PC-3 (cell line): Measurements from ENCODE around the gene ERBB4. TPM values are rescaled to one million over a fixed set of nuclear protein-coding genes. Genes with fewer than 3 reads are reported as not detected.

ENCODE experiments used
- ATAC-seq: fragments of 200-7000 bp; cut with Tn5 transposase; 2 replicates; pipeline ENCODE4 v1.9.1; 2020; ENCODE audit warnings: mild to moderate bottlenecking, moderate library complexity
- BruUV-seq: library from RNA; stranded (reverse); fragments of 400-500 nt; replicated peaks from 2 replicates; lab custom pipeline; 2021; lab: Mats Ljungman, UMichigan
- CTCF ChIA-PET: fragments of 300-600 bp; sonication (Branson Sonifier 250); formaldehyde crosslinking; loops from one replicate; lab custom pipeline; 2022; ENCODE audit warnings: antibody characterized with exemption; lab: Charles Lee
- POLR2A ChIA-PET: fragments of 300-600 bp; sonication (Branson Sonifier 250); formaldehyde crosslinking; loops from one replicate; lab custom pipeline; 2022; ENCODE audit warnings: antibody characterized with exemption; ENCODE audit not compliant: unreplicated experiment; lab: Charles Lee
- DNase-seq: peaks from one replicate; pipeline ENCODE4 v3.0.0-alpha.2; 2015
- H2AFZ ChIP-seq: fragments of 300-600 bp; sonication (generic); 2 replicates; pipeline ENCODE4 v1.6.0; 2016; ENCODE audit warnings: antibody characterized with exemption, low read length
- H3F3A ChIP-seq: fragments of 300-600 bp; sonication (generic); one replicate; pipeline ENCODE4 v1.6.0; 2017; ENCODE audit warnings: antibody characterized with exemption, low read length, control low read depth, mild to moderate bottlenecking; ENCODE audit not compliant: unreplicated experiment
- H3K27ac ChIP-seq: fragments of 300-600 bp; sonication (generic); 2 replicates; pipeline ENCODE4 v1.5.1; 2016; ENCODE audit warnings: mild to moderate bottlenecking, low read length
- H3K27me3 ChIP-seq: fragments of 300-600 bp; sonication (generic); 2 replicates; pipeline ENCODE4 v1.6.1; 2016; ENCODE audit warnings: low read length, mixed read lengths
- H3K36me3 ChIP-seq: fragments of 300-600 bp; sonication (generic); 2 replicates; pipeline ENCODE4 v1.6.1; 2016; ENCODE audit warnings: low read depth, mixed run types, low read length, mixed read lengths
- H3K4me1 ChIP-seq: fragments of 300-600 bp; sonication (generic); 2 replicates; pipeline ENCODE4 v1.5.1; 2016; ENCODE audit warnings: low read length; ENCODE audit not compliant: insufficient read depth
- H3K4me2 ChIP-seq: fragments of 300-600 bp; sonication (generic); 2 replicates; pipeline ENCODE4 v1.6.0; 2016; ENCODE audit warnings: low read length
- H3K4me3 ChIP-seq: fragments of 300-600 bp; sonication (generic); 2 replicates; pipeline ENCODE4 v1.5.1; 2016; ENCODE audit warnings: mild to moderate bottlenecking, low read length, mixed read lengths
- H3K79me2 ChIP-seq: fragments of 300-600 bp; sonication (generic); 2 replicates; pipeline ENCODE4 v1.6.1; 2017; ENCODE audit warnings: low read length, mixed read lengths
- H3K9ac ChIP-seq: fragments of 300-600 bp; sonication (generic); 2 replicates; pipeline ENCODE4 v1.6.0; 2016; ENCODE audit warnings: mild to moderate bottlenecking, low read length
- H3K9me2 ChIP-seq: fragments of 300-600 bp; sonication (generic); replicated peaks from 2 replicates; pipeline ENCODE4 v1.6.1; 2016; ENCODE audit warnings: mixed run types, low read length, mixed read lengths
- H3K9me3 ChIP-seq: fragments of 300-600 bp; sonication (generic); 2 replicates; pipeline ENCODE4 v1.6.1; 2016; ENCODE audit warnings: low read length, mixed read lengths
- H4K20me1 ChIP-seq: fragments of 300-600 bp; sonication (generic); 2 replicates; pipeline ENCODE4 v1.6.1; 2016; ENCODE audit warnings: low read length, mixed read lengths
- EZH2 ChIP-seq: fragments of 300-600 bp; sonication (generic); IDR thresholded peaks from one replicate; pipeline ENCODE4 v1.6.1; 2017; ENCODE audit warnings: antibody characterized with exemption, mild to moderate bottlenecking, low read length; ENCODE audit not compliant: unreplicated experiment
- EZH2phosphoT487 ChIP-seq: fragments of 300-600 bp; sonication (generic); IDR thresholded peaks from 2 replicates; pipeline ENCODE4 v1.6.1; 2018; ENCODE audit warnings: mild to moderate bottlenecking, antibody characterized with exemption, low read length, borderline replicate concordance
- intact Hi-C: fragments of 100-400 bp; cut with micrococcal nuclease; formaldehyde crosslinking; loops from 2 replicates; pipeline ENCODE4 v1.9.0; 2023
- total RNA-seq: library from RNA; depleted of rRNA; stranded (reverse); fragments of >200 nt; gene quantifications from 2 replicates; pipeline ENCODE4 v1.2.3, GENCODE V29; 2014
- TF ChIP-seq, protein P1 (sequence below): fragments of 300-600 bp; sonication (generic); conservative IDR thresholded peaks from 2 replicates; pipeline ENCODE4 v1.5.1; 2017; ENCODE audit warnings: antibody characterized with exemption, low read depth, mild to moderate bottlenecking, low read length

The ERBB4 gene
- total RNA-seq, 1 experiment from 2014 or later, result under 0.01 TPM

DNA sequence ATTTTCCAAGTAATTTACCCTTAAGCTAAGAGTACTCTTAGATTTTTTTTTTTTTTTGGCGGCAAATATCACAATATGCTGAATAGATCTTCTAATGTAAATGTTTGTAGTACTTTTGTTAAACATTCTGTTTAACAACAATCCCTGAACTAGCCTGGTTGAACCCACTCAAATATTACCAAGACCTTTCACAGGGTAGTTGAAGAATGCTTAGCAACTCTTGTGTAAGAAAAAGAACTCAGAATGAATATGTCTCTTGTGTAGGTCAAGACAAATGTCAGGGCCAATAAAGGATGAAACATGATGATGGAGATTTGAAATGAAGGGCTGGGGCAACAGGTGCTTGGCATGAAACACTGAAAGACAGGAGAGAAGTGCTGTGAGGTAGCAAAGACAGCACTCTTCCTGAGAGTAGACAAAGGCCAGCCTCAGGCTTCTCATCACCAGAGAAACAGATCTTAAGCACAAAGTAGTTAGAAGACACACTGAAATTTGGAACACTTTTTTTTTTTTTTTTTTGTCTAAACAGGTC, 597.3 kb downstream of the ERBB4 start:
- TF ChIP-seq EZH2, result no peak
- TF ChIP-seq, protein P1, sequence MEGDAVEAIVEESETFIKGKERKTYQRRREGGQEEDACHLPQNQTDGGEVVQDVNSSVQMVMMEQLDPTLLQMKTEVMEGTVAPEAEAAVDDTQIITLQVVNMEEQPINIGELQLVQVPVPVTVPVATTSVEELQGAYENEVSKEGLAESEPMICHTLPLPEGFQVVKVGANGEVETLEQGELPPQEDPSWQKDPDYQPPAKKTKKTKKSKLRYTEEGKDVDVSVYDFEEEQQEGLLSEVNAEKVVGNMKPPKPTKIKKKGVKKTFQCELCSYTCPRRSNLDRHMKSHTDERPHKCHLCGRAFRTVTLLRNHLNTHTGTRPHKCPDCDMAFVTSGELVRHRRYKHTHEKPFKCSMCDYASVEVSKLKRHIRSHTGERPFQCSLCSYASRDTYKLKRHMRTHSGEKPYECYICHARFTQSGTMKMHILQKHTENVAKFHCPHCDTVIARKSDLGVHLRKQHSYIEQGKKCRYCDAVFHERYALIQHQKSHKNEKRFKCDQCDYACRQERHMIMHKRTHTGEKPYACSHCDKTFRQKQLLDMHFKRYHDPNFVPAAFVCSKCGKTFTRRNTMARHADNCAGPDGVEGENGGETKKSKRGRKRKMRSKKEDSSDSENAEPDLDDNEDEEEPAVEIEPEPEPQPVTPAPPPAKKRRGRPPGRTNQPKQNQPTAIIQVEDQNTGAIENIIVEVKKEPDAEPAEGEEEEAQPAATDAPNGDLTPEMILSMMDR, result no peak
- TF ChIP-seq EZH2phosphoT487, result no peak
- no peaks in the 10 kb centered on the region for H3K27me3 ChIP-seq
- CTCF ChIA-PET, result no interaction called here

DNA sequence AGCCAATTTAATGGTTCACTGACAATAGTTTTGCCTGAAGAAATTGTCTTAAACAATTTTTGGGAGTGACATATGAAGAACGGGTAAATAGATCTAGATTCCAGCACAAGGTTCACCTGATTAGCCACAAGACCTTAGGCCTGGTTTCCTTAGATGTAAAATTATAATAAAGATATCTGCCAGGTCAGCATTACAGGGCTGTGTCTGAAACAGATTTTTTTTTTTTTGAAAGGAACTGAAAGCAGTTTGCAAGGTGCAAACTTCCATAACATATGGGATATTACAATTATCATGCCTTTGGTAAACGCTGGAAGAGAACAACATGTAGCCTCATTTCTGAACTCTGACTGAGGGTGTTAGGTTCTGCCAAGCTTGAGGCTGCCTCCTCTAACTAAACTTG, 599.4 kb downstream of the ERBB4 start:
- H3K4me3 ChIP-seq, result no peak overlapping the region
- no peak for TF ChIP-seq EZH2phosphoT487
- no peak for TF ChIP-seq EZH2
- TF ChIP-seq, protein P1, result no peak
- no peaks in the 10 kb centered on the region for H3K27me3 ChIP-seq
- no peaks in the 10 kb centered on the region for H3K36me3 ChIP-seq
- ATAC-seq (no peak), DNase-seq (no peak)
- H4K20me1 ChIP-seq, result no peaks in the 10 kb centered on the region
- intact Hi-C loops, result no loop called here
- H3K9me2 ChIP-seq, result no peaks in the 10 kb centered on the region
- BruUV-seq, result no TSS peak
- no peaks in the 10 kb centered on the region for H3K4me1 ChIP-seq
- H3K79me2 ChIP-seq, result no peaks in the 10 kb centered on the region
- no peaks in the 10 kb centered on the region for H3F3A ChIP-seq
- ChIA-PET POLR2A (no interaction called here), CTCF (no interaction called here)
- H3K9me3 ChIP-seq, result no peaks in the 10 kb centered on the region
- H3K27ac ChIP-seq, result no peak overlapping the region
- H2AFZ ChIP-seq, result no peak overlapping the region
- no peak overlapping the region for H3K4me2 ChIP-seq
- no peak overlapping the region for H3K9ac ChIP-seq

More for the DNA sequence above, 597.3 kb downstream of the ERBB4 start:
- Histone ChIP-seq H3K27ac (no peak overlapping the region), H4K20me1 (no peaks in the 10 kb centered on the region), H3K79me2 (no peaks in the 10 kb centered on the region), H3K9me3 (no peaks in the 10 kb centered on the region), H3K9ac (no peak overlapping the region), H3K4me3 (no peak overlapping the region), H3K4me2 (no peak overlapping the region), H3F3A (no peaks in the 10 kb centered on the region), H2AFZ (no peak overlapping the region), H3K36me3 (no peaks in the 10 kb centered on the region), H3K4me1 (no peaks in the 10 kb centered on the region), H3K9me2 (no peaks in the 10 kb centered on the region)
- DNase-seq (no peak), ATAC-seq (no peak)
- intact Hi-C loops, result no loop called here
- POLR2A ChIA-PET, result no interaction called here
- no TSS peak for BruUV-seq

DNA sequence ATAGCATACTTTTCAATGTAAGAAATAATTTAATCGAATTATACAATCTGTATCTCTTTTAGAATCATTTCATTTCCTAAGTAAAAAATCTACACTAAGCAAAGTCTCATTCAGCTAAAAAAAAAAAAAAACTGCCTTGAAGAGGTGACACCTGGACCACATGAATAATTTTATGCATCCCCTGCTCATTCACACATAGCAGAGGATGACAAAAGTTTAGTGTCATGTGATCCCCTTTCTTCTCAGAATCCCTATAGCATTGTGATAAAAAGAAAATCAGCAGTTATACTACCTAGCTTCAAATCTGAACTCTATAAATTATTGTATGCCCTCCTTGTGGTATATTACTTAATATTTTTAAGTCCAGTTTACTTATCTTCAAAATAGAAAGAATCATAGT, 603.8 kb downstream of the ERBB4 start:
- Histone ChIP-seq H3K4me3 (no peak overlapping the region), H2AFZ (no peak overlapping the region), H3F3A (no peaks in the 10 kb centered on the region), H3K9ac (no peak overlapping the region), H3K27me3 (no peaks in the 10 kb centered on the region), H3K79me2 (no peaks in the 10 kb centered on the region), H3K27ac (no peak overlapping the region), H3K4me2 (no peak overlapping the region), H3K36me3 (no peaks in the 10 kb centered on the region), H3K4me1 (no peaks in the 10 kb centered on the region), H4K20me1 (no peaks in the 10 kb centered on the region), H3K9me3 (no peaks in the 10 kb centered on the region), H3K9me2 (no peaks in the 10 kb centered on the region)
- intact Hi-C loops, result no loop called here
- CTCF ChIA-PET, result no interaction called here
- DNase-seq, result no peak
- BruUV-seq, result no TSS peak
- POLR2A ChIA-PET, result no interaction called here
- no peak for ATAC-seq
- TF ChIP-seq EZH2phosphoT487 (no peak), EZH2 (no peak)
- TF ChIP-seq, protein P1, result no peak
